Epithelial cell of esophagus (primary cell): Measurements from ENCODE around the gene BIN1.

Experiments
- DNase-seq: peaks from one replicate; pipeline ENCODE4 v3.0.0; 2010; ENCODE audit warnings: low read depth
- H3K4me3 ChIP-seq: 2 replicates; pipeline ENCODE4 v1.5.1; 2011; ENCODE audit warnings: mild to moderate bottlenecking, low read length, control low read depth
- TF ChIP-seq, protein P1 (sequence below): IDR thresholded peaks from 2 replicates; pipeline ENCODE4 v1.5.1; 2011; ENCODE audit warnings: low read depth, mild to moderate bottlenecking, low read length, control low read depth, inconsistent platforms; ENCODE audit not compliant: insufficient read depth; ENCODE audit errors: missing control alignments

The BIN1 gene

DNA sequence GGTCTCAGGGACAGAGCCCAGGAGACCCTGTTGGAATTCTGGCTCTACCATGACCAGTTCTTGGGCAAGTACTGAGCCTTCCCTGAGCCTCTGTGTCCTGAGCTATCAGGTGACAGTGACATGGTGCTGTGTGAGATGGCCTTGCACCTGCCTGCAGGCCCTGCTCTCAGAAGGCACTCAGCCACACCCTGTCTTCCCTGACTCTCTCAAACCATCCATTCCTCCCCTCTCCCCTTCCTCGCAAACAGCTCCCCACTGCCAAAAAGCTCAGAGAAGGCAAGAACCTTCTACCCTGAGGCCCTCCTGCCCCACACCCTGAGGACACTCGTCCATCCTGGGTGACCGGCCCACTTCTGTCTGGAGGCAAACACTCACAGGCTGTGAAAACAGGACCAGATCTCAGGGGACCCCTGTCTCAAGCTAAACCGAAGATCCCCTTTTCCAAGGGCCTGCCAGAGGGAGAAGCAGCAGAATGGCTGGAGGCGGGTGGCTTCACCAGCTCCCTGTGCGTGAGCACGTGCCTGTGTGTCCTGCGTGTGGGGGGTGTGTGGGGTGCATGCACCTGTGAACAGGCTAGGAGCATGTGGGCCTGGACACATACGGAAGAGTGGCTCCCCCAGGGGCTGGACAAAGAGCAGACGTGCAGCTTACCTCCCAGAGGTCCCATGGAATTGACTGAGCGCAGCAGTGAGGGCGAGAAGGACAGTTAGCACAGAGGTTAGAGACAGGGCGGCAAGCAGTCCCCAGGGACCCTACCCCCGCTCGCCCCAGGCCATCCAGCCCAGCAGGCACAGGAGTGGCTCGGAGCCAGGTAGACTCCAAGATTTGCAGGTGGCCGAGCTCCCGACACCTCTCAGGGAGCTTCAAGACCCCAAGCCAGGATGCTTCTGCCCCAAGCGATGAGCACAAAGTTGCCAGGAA is 53.9 kb downstream of the BIN1 start:
- DNase-seq: no peak
- H3K4me3 ChIP-seq: no peak overlapping the region
- TF ChIP-seq, protein P1, sequence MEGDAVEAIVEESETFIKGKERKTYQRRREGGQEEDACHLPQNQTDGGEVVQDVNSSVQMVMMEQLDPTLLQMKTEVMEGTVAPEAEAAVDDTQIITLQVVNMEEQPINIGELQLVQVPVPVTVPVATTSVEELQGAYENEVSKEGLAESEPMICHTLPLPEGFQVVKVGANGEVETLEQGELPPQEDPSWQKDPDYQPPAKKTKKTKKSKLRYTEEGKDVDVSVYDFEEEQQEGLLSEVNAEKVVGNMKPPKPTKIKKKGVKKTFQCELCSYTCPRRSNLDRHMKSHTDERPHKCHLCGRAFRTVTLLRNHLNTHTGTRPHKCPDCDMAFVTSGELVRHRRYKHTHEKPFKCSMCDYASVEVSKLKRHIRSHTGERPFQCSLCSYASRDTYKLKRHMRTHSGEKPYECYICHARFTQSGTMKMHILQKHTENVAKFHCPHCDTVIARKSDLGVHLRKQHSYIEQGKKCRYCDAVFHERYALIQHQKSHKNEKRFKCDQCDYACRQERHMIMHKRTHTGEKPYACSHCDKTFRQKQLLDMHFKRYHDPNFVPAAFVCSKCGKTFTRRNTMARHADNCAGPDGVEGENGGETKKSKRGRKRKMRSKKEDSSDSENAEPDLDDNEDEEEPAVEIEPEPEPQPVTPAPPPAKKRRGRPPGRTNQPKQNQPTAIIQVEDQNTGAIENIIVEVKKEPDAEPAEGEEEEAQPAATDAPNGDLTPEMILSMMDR: no peak

DNA sequence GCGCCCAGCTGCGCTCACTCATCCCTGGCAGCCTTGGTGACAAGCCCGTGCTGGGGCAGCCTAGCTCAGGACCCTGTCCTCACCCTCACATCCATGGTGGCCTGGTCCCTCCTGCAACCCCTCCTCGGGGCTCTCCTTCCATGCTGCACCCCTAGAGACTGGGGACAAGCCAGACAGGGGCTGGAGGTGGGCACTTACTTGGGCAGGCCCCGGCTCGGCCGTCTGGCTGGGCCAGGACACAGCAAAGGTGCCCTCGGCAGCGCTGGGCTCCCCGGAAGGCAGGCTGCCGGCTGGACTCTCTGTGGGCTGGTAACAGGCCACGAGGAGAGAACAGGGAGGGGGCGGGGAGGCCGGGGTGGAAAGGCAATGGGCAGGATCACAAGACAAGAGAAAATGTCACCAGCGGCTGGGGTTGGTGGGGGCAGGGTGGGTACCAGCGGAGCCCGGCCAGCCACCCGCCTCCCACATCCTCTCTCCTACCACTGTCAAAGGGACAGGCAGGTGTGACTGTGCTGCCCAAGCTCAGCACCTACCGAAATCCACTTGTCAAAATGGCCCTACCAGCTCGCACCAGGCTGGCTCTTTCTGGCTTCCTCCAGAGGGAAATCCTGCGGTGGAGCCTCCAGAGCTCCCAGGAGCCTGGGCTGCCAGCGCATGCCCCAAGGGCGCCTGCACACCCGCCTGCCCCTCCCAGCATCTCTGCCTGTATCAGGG is 54.7 kb downstream of the BIN1 start:
- TF ChIP-seq, protein P1: no peak
- no peak overlapping the region for H3K4me3 ChIP-seq
- DNase-seq: no peak

DNA sequence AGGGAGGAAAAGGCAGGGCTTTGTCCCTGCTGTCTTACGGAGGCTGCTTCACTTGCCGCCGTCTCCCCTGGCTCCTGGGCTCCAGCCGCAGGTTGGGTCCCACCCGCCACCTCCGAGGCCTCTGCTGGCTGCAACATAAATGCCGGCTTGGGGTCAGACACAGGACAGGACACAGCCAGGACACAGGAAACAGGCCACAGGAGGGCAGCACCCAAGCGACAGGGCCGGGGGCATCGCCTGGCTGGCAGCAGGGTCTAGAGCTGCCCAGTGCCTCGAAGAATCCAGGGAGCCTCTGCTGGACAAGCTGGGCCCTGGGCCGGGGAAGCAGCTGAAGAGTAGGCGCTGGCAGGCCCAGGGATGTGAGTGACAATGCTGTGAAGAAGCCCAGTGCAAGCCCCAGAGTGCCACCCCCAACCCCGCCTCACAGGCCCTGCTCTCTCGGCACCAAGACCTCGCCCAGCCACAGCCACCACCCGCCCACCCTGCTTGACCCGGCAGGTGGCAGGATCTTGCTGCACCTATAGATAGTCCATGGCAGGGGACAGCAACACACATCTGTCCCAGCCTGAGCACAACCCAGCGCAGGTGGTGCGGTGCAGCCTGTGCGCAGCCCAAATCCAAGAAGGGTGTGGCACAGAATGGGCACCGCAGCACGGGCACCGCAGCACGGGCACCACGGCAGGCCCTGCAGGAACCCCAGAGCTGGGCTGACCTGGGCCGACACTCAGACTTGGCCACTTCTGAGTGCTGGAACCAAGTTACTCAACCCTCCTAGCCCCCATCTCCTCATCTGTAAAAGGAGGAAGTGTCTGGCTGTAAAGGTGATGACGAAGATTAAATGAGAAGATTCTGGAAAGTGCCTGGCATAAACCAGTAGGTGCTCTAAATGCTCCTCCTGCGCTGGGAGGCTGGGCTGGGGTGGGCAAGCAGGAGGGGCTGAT is 55.6 kb downstream of the BIN1 start:
- no peak for DNase-seq
- TF ChIP-seq, protein P1: no peak
- H3K4me3 ChIP-seq: no peak overlapping the region

DNA sequence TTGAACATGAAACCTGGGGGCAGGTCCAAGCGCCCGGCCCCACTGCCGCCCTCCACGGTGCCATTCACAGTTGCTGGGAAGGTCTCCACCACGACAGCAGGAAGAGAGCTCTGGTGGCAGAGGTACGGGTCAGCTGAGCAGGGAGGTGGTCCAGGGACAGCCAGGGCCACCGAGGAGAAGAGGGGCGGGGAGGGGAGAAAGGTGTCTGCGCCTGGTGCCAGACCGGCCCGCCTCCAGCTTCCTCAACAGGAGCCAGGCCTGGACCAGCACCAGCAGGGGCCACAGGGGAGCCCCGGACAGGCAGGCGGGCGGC is 56.2 kb downstream of the BIN1 start:
- TF ChIP-seq, protein P1: no peak
- DNase-seq: no peak
- no peak overlapping the region for H3K4me3 ChIP-seq

DNA sequence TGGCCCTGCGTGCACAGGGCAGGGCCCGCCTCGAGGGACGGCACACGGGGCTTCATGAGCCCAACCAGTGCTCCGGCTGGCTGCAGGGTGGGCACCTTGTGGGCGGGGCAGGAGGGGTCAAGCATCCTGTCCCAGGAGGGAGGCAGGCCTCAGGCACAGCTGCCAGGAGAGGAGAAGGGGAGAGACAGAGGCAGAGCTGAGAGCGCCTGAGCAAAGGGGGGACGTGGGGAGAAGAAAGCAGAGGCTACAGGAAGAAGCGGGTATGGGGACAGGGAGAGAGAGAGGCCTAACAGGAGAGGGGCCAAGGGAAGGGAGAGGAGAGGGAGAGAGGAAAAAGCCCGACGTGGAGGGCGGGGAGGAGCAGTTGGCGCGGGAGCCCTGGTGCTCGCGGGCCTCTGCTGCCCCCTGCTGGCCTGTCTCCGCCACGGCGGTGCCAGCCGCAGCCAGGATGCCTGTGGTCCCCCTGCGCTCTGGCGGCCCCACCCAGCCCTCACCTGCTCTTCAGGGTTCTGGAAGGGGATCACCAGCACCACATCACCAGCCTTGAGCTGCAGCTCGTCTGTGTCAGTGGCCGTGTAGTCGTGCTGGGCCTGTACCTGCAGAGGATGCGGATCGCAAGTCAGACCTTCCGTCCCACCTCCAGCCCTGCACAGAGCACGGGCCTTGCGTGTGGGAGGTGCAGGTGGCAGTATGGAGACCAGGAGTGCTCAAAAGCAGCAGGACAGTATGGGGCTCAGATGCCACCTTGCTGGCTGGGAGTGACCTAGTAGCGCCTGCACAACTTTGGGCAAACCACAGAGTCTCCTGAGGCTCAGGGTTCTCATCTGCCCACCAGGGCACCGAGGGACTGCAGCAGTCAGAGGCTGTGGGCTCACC is 56.8 kb downstream of the BIN1 start:
- H3K4me3 ChIP-seq: no peak overlapping the region
- peak; percentile 36 for DNase-seq
- TF ChIP-seq, protein P1: peak; percentile 67
